B cell (primary cell): ENCODE results near the gene GPR135. TPM values are rescaled to one million over a fixed set of nuclear protein-coding genes. Genes with fewer than 3 reads are reported as not detected.

Source experiments
- ATAC-seq: fragments of 200-7000 bp; cut with Tn5 transposase; one replicate; pipeline ENCODE4 v1.10.0; 2021; ENCODE audit warnings: low read depth, mild to moderate bottlenecking, moderate number of reproducible peaks, moderate library complexity
- CTCF ChIA-PET: fragments of 350-600 bp; sonication (Branson Sonifier 250); formaldehyde crosslinking; loops from one replicate; lab custom pipeline; 2021; ENCODE audit warnings: antibody characterized with exemption, inconsistent platforms; lab: Charles Lee
- POLR2A ChIA-PET: fragments of 350-600 bp; sonication (Branson Sonifier 250); formaldehyde crosslinking; loops from one replicate; lab custom pipeline; 2021; ENCODE audit warnings: antibody characterized with exemption; lab: Charles Lee
- DNase-seq: peaks from one replicate; pipeline ENCODE4 v3.0.0; 2013
- H2AFZ ChIP-seq: 2 replicates; pipeline ENCODE4 v1.6.1; 2012; ENCODE audit warnings: mild to moderate bottlenecking, low read depth, low read length; ENCODE audit not compliant: insufficient read depth, poor library complexity, severe bottlenecking
- H3K27ac ChIP-seq, 2 donors: 1 replicate in 1 of 2; 2 replicates in 1 of 2; pipeline ENCODE4 v1.5.1; 2012 to 2013; ENCODE audit warnings: low read length in 2 of 2, mild to moderate bottlenecking in 2 of 2, moderate library complexity in 1 of 2
- H3K27me3 ChIP-seq, 4 experiments: fragments of 200-600 bp in 1 of 4; sonication (generic) in 1 of 4; replicated peaks in 1 of 4; 1 replicate in 2 of 4; 2 replicates in 2 of 4; pipeline versions ENCODE4 v1.6.1 to v1.7.0; 2013 to 2016; ENCODE audit warnings: low read length in 3 of 4, mild to moderate bottlenecking in 2 of 4, mixed read lengths in 1 of 4, moderate library complexity in 1 of 4; ENCODE audit not compliant: insufficient read depth in 4 of 4, control insufficient read depth in 3 of 4; ENCODE audit errors: control extremely low read depth in 1 of 4
- H3K36me3 ChIP-seq, 2 experiments: replicated peaks in 1 of 2; 1 replicate in 1 of 2; 2 replicates in 1 of 2; pipeline versions ENCODE4 v1.6.1 to v1.7.1; 2013; ENCODE audit warnings: low read length in 1 of 2; ENCODE audit not compliant: insufficient read depth in 2 of 2, control insufficient read depth in 1 of 2; ENCODE audit errors: control extremely low read depth in 1 of 2, extremely low read depth in 1 of 2
- H3K4me1 ChIP-seq, 2 donors: fragments of 200-600 bp in 1 of 2; sonication (generic) in 1 of 2; 1 replicate in 1 of 2; 2 replicates in 1 of 2; pipeline versions ENCODE4 v1.5.1 to v1.6.1; 2013 to 2017; ENCODE audit warnings: low read length in 2 of 2; ENCODE audit not compliant: control insufficient read depth in 2 of 2, insufficient read depth in 2 of 2
- H3K4me2 ChIP-seq: replicated peaks from 2 replicates; pipeline ENCODE3; 2012; ENCODE audit warnings: mild to moderate bottlenecking, low read depth, low read length; ENCODE audit not compliant: poor library complexity, severe bottlenecking
- H3K4me3 ChIP-seq, 5 experiments: fragments of 200-600 bp in 1 of 5; sonication (generic) in 1 of 5; 1 replicate in 3 of 5; 2 replicates in 2 of 5; pipeline versions ENCODE4 v1.5.1 to v1.7.0; 2011 to 2016; ENCODE audit warnings: low read length in 4 of 5, mild to moderate bottlenecking in 4 of 5, low read depth in 2 of 5, control low read depth in 1 of 5, moderate library complexity in 1 of 5; ENCODE audit not compliant: insufficient read depth in 1 of 5; ENCODE audit errors: control extremely low read depth in 1 of 5, extremely low read depth in 1 of 5
- H3K79me2 ChIP-seq: fragments of 200-600 bp; sonication (generic); one replicate; pipeline ENCODE4 v1.6.0; 2016; ENCODE audit warnings: low read length; ENCODE audit not compliant: control insufficient read depth, insufficient read depth
- H3K9ac ChIP-seq: fragments of 200-600 bp; sonication (generic); 2 replicates; pipeline ENCODE4 v1.6.1; 2017; ENCODE audit warnings: mild to moderate bottlenecking, low read length, moderate library complexity
- H3K9me3 ChIP-seq, 3 donors: one replicate each; pipeline versions ENCODE4 v1.6.1 to v1.7.1; 2013; ENCODE audit warnings: low read length in 2 of 3; ENCODE audit not compliant: control insufficient read depth in 2 of 3, insufficient read depth in 1 of 3; ENCODE audit errors: control extremely low read depth in 1 of 3
- H4K20me1 ChIP-seq: 2 replicates; pipeline ENCODE4 v1.6.0; 2012; ENCODE audit warnings: mild to moderate bottlenecking, low read length; ENCODE audit not compliant: insufficient read depth, control insufficient read depth, poor library complexity, severe bottlenecking
- H3K27ac Mint-ChIP-seq: one replicate; pipeline ENCODE4 v1.8.0; 2021; ENCODE audit warnings: mixed read lengths
- H3K27me3 Mint-ChIP-seq: one replicate; pipeline ENCODE4 v1.8.0; 2021; ENCODE audit warnings: mixed read lengths
- H3K4me1 Mint-ChIP-seq: one replicate; pipeline ENCODE4 v1.8.0; 2021; ENCODE audit warnings: mixed read lengths
- H3K4me3 Mint-ChIP-seq: one replicate; pipeline ENCODE4 v1.8.0; 2021; ENCODE audit warnings: mixed read lengths
- H3K9me3 Mint-ChIP-seq: one replicate; pipeline ENCODE4 v1.8.0; 2022; ENCODE audit warnings: mixed read lengths; ENCODE audit not compliant: insufficient read depth
- CTCF ChIP-seq: fragments of 200-600 bp; IDR thresholded peaks from one replicate; pipeline ENCODE4 v1.8.0; 2022; ENCODE audit warnings: antibody characterized with exemption, mild to moderate bottlenecking
- EZH2 ChIP-seq: IDR thresholded peaks from 2 replicates; pipeline ENCODE4 v1.6.1; 2012; ENCODE audit warnings: borderline replicate concordance, low read depth, mild to moderate bottlenecking, moderate library complexity, low read length; ENCODE audit not compliant: insufficient read depth, poor library complexity, severe bottlenecking
- WGBS: methylation state at CpG from one replicate; pipeline ENCODE4 v1.1.5; 2013; ENCODE audit warnings: missing lambda C conversion rate; ENCODE audit not compliant: insufficient coverage; 5-methylcytosine and 5-hydroxymethylcytosine counted together
- intact Hi-C: fragments of 100-400 bp; cut with micrococcal nuclease; formaldehyde crosslinking; loops from one replicate; pipeline ENCODE4 v1.10.0; 2022
- polyA plus RNA-seq: library from polyadenylated mRNA; depleted of rRNA; stranded (reverse); fragments of >200 nt; gene quantifications from 2 replicates; pipeline ENCODE4 v1.2.3, GENCODE V29; 2012
- total RNA-seq, 2 donors: library from RNA; stranded (reverse); fragments of 120-200 nt in 1 of 2; gene quantifications; 1 replicate in 1 of 2; 2 replicates in 1 of 2; pipeline versions ENCODE4 v1.2.3 to v1.2.4, GENCODE V29; 2013 to 2022

Gene GPR135
- total and polyA plus RNA-seq, 2 donors (not counting 1 experiment from before 2014, with no cell fraction given): 1.2 to 4.7 TPM

- Mint-ChIP-seq H3K27me3 (peaks cover 4% of the 10 kb centered on the region), H3K4me1 (no peaks in the 10 kb centered on the region), H3K9me3 (no peaks in the 10 kb centered on the region), H3K27ac (no peak overlapping the region), H3K4me3 (no peak overlapping the region)
- H3K36me3 ChIP-seq: no peaks in the 10 kb centered on the region
- TF ChIP-seq CTCF: no peak
- no peak for TF ChIP-seq EZH2
- H3K4me2 ChIP-seq: no peak overlapping the region
- DNase-seq (no peak), ATAC-seq (no peak)
- no peak overlapping the region for H3K27ac ChIP-seq
- intact Hi-C loops: no loop called here
- ChIA-PET CTCF (no interaction called here), POLR2A (no interaction called here)
- WGBS: no CpG with 5 or more reads among the region's 2 CpGs
- H4K20me1 ChIP-seq: no peaks in the 10 kb centered on the region
- H3K4me3 ChIP-seq: no peak overlapping the region
- H3K27me3 ChIP-seq: peaks cover 0 to 2% (median 0%) of the 10 kb centered on the region in 4 experiments
- no peak overlapping the region for H2AFZ ChIP-seq
- no peaks in the 10 kb centered on the region for H3K4me1 ChIP-seq
- no peak overlapping the region for H3K9ac ChIP-seq
- no peaks in the 10 kb centered on the region for H3K9me3 ChIP-seq
- H3K79me2 ChIP-seq: no peaks in the 10 kb centered on the region
Observed at GRCh38 chr14:59510001-59510400, 44.8 kb upstream of the GPR135 start.

GRCh38 chr14:59509101-59509500 lies 43.9 kb upstream of the GPR135 start:
- Mint-ChIP-seq H3K4me1 (no peaks in the 10 kb centered on the region), H3K4me3 (no peak overlapping the region), H3K27me3 (peaks cover 4% of the 10 kb centered on the region), H3K27ac (no peak overlapping the region), H3K9me3 (no peaks in the 10 kb centered on the region)
- POLR2A ChIA-PET: no interaction called here
- Histone ChIP-seq H3K27me3 (peaks cover 0 to 2% (median 0%) of the 10 kb centered on the region in 4 experiments), H4K20me1 (no peaks in the 10 kb centered on the region), H2AFZ (no peak overlapping the region), H3K27ac (no peak overlapping the region), H3K4me1 (no peaks in the 10 kb centered on the region), H3K4me2 (no peak overlapping the region), H3K4me3 (no peak overlapping the region), H3K9ac (no peak overlapping the region), H3K36me3 (peaks cover 0 to 2% of the 10 kb centered on the region in 2 experiments), H3K9me3 (no peaks in the 10 kb centered on the region), H3K79me2 (no peaks in the 10 kb centered on the region)
- 80% methylated on average over 2 of the region's 3 CpGs for WGBS
- DNase-seq (no peak), ATAC-seq (no peak)
- intact Hi-C loops: loop anchor here (5.0 kb wide), 1 partner anchor 673 kb away; no protein-coding TSS in a partner anchor
- TF ChIP-seq EZH2 (no peak), CTCF (no peak)
- CTCF ChIA-PET: no interaction called here
